C4-2B (cell line): ENCODE results near the gene TGM2.

ENCODE experiments used
- H3K27ac ChIP-seq: fragments of 450-650 bp; 2 replicates; pipeline ENCODE4 v1.5.1; 2017
- ZFX ChIP-seq: fragments of 450-650 bp; IDR thresholded peaks from 2 replicates; pipeline ENCODE4 v1.6.1; 2017
- TF ChIP-seq, protein P1 (sequence below): fragments of 450-650 bp; conservative IDR thresholded peaks from 2 replicates; pipeline ENCODE4 v1.5.1; 2017; ENCODE audit warnings: mild to moderate bottlenecking

The TGM2 gene

GRCh38 chr20:38178065-38178491 is 13.0 kb upstream of the TGM2 start:
- no peak for TF ChIP-seq ZFX
- TF ChIP-seq, protein P1, sequence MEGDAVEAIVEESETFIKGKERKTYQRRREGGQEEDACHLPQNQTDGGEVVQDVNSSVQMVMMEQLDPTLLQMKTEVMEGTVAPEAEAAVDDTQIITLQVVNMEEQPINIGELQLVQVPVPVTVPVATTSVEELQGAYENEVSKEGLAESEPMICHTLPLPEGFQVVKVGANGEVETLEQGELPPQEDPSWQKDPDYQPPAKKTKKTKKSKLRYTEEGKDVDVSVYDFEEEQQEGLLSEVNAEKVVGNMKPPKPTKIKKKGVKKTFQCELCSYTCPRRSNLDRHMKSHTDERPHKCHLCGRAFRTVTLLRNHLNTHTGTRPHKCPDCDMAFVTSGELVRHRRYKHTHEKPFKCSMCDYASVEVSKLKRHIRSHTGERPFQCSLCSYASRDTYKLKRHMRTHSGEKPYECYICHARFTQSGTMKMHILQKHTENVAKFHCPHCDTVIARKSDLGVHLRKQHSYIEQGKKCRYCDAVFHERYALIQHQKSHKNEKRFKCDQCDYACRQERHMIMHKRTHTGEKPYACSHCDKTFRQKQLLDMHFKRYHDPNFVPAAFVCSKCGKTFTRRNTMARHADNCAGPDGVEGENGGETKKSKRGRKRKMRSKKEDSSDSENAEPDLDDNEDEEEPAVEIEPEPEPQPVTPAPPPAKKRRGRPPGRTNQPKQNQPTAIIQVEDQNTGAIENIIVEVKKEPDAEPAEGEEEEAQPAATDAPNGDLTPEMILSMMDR = no peak

GRCh38 chr20:38177201-38177600 is 12.1 kb upstream of the TGM2 start:
- TF ChIP-seq, protein P1 = no peak
- no peak for TF ChIP-seq ZFX
- no peak overlapping the region for H3K27ac ChIP-seq

More at GRCh38 chr20:38178065-38178491, 13.0 kb upstream of the TGM2 start:
- H3K27ac ChIP-seq = no peak overlapping the region

- no peak for TF ChIP-seq ZFX
- TF ChIP-seq, protein P1 = no peak
- H3K27ac ChIP-seq = no peak overlapping the region
Measured at GRCh38 chr20:38175304-38176180, 10.5 kb upstream of the TGM2 start.

GRCh38 chr20:38173237-38174156 is 8.4 kb upstream of the TGM2 start:
- H3K27ac ChIP-seq = no peak overlapping the region
- TF ChIP-seq ZFX = no peak
- TF ChIP-seq, protein P1 = no peak

- no peak overlapping the region for H3K27ac ChIP-seq
- TF ChIP-seq, protein P1 = no peak
- no peak for TF ChIP-seq ZFX
Measured at GRCh38 chr20:38172408-38172807, 7.3 kb upstream of the TGM2 start.

DNA sequence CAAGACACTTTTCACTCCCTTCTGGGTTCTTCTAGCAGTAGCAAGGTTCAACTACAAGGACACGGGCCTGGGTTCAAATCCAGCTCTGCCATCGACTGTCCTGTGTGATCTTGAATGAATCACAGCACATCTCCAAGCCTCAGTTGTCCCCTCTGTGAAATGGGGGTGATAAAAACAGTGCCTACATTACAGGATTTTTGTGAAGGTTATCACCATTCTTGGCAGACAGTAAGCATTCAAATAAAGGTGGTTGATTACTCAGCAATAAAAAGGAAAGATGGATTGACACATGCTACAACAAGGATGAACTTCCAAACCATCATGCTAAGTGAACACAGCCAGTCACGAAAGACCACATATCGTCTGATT is 6.6 kb upstream of the TGM2 start:
- TF ChIP-seq ZFX = no peak
- TF ChIP-seq, protein P1 = no peak
- no peak overlapping the region for H3K27ac ChIP-seq
